Tibial artery (tissue), 4 donors: Measurements from ENCODE around the gene ALG14.
A peak's percentile ranks its signal among the peaks of the same experiment; 100 is the strongest.

Source experiments
- DNase-seq, 2 donors: peaks; one replicate each; pipeline ENCODE4 v3.0.0-alpha.2; 2019
- H3K27ac ChIP-seq, 2 donors: fragments of 200-600 bp; sonication (generic) in 1 of 2; 1 replicate in 1 of 2; 2 replicates in 1 of 2; pipeline ENCODE4 v1.5.1; 2018 to 2019; ENCODE audit warnings: mild to moderate bottlenecking in 1 of 2
- H3K27me3 ChIP-seq, 2 donors: fragments of 200-600 bp; sonication (generic) in 1 of 2; one replicate each; pipeline versions ENCODE4 v1.5.1 to v1.6.0; 2016 to 2019
- H3K36me3 ChIP-seq, 3 donors: fragments of 200-600 bp; sonication (generic) in 2 of 3; one replicate each; pipeline ENCODE4 v1.5.1; 2016 to 2019; ENCODE audit warnings: mild to moderate bottlenecking in 2 of 3
- H3K4me1 ChIP-seq, 4 donors: fragments of 200-600 bp; sonication (generic) in 2 of 4; 1 replicate in 3 of 4; 2 replicates in 1 of 4; pipeline ENCODE4 v1.5.1; 2016 to 2019
- H3K4me3 ChIP-seq, 2 donors: fragments of 200-600 bp; sonication (generic) in 1 of 2; 1 replicate in 1 of 2; 2 replicates in 1 of 2; pipeline ENCODE4 v1.5.1; 2018 to 2019; ENCODE audit warnings: mild to moderate bottlenecking in 2 of 2
- H3K9me3 ChIP-seq, 3 donors: fragments of 200-600 bp; sonication (generic) in 1 of 3; one replicate each; pipeline ENCODE4 v1.5.1; 2016 to 2019
- CTCF ChIP-seq, 2 experiments: fragments of 200-600 bp in 1 of 2; fragments of 450-650 bp in 1 of 2; IDR thresholded peaks; one replicate each; pipeline ENCODE4 v1.5.1; 2017 to 2019; ENCODE audit warnings: antibody characterized with exemption in 2 of 2, mild to moderate bottlenecking in 1 of 2, moderate library complexity in 1 of 2
- intact Hi-C: fragments of 100-400 bp; cut with DNase I; formaldehyde crosslinking; loops from one replicate; pipeline ENCODE4 v1.15.0; 2023; ENCODE audit warnings: low total_unique reads

Gene ALG14

GRCh38 chr1:94961582-94961981 lies 111.2 kb downstream of the ALG14 start:
- peaks cover 0 to 12% (median 3%) of the 10 kb centered on the region in 4 donors for H3K4me1 ChIP-seq
- H3K36me3 ChIP-seq, result no peaks in the 10 kb centered on the region
- H3K4me3 ChIP-seq, result no peak overlapping the region
- TF ChIP-seq CTCF (IDR thresholded peaks at IDR 0.05), result no peak
- H3K9me3 ChIP-seq, result no peaks in the 10 kb centered on the region
- no peak overlapping the region for H3K27ac ChIP-seq
- no peak for DNase-seq
- intact Hi-C loops, result no loop called here
- no peaks in the 10 kb centered on the region for H3K27me3 ChIP-seq

- intact Hi-C loops, result no loop called here
- no peak for TF ChIP-seq CTCF (IDR thresholded peaks at IDR 0.05)
- Histone ChIP-seq H3K9me3 (no peaks in the 10 kb centered on the region), H3K4me3 (no peak overlapping the region), H3K27ac (no peak overlapping the region), H3K27me3 (no peaks in the 10 kb centered on the region), H3K36me3 (no peaks in the 10 kb centered on the region), H3K4me1 (peaks cover 0 to 6% (median 3%) of the 10 kb centered on the region in 4 donors)
- DNase-seq, result no peak
Measured at GRCh38 chr1:94958081-94958480, 114.7 kb downstream of the ALG14 start.

- no peak overlapping the region for H3K4me3 ChIP-seq
- H3K4me1 ChIP-seq, result peaks cover 0 to 6% (median 0%) of the 10 kb centered on the region in 4 donors
- DNase-seq, result no peak
- no peaks in the 10 kb centered on the region for H3K36me3 ChIP-seq
- TF ChIP-seq CTCF (IDR thresholded peaks at IDR 0.05), result no peak
- intact Hi-C loops, result no loop called here
- no peaks in the 10 kb centered on the region for H3K27me3 ChIP-seq
- no peaks in the 10 kb centered on the region for H3K9me3 ChIP-seq
- H3K27ac ChIP-seq, result peak overlapping the region in 1 of 2 donors; percentile 11
Measured at GRCh38 chr1:94955767-94956632, 116.8 kb downstream of the ALG14 start.

- H3K27ac ChIP-seq, result no peak overlapping the region
- no peaks in the 10 kb centered on the region for H3K9me3 ChIP-seq
- peaks cover 0 to 6% (median 0%) of the 10 kb centered on the region in 4 donors for H3K4me1 ChIP-seq
- intact Hi-C loops, result no loop called here
- H3K36me3 ChIP-seq, result no peaks in the 10 kb centered on the region
- no peaks in the 10 kb centered on the region for H3K27me3 ChIP-seq
- no peak overlapping the region for H3K4me3 ChIP-seq
- TF ChIP-seq CTCF (IDR thresholded peaks at IDR 0.05), result no peak
- DNase-seq, result no peak
Measured at GRCh38 chr1:94954263-94955220, 118.2 kb downstream of the ALG14 start.

GRCh38 chr1:94953746-94954145 lies 119.0 kb downstream of the ALG14 start:
- Histone ChIP-seq H3K27ac (no peak overlapping the region), H3K27me3 (no peaks in the 10 kb centered on the region), H3K9me3 (no peaks in the 10 kb centered on the region), H3K36me3 (no peaks in the 10 kb centered on the region), H3K4me3 (no peak overlapping the region), H3K4me1 (peaks cover 0 to 6% (median 0%) of the 10 kb centered on the region in 4 donors)
- no peak for DNase-seq
- no peak for TF ChIP-seq CTCF (IDR thresholded peaks at IDR 0.05)
- intact Hi-C loops, result no loop called here
